GM12801 (cell line): ENCODE measurements around the gene MALSU1.

Source experiments
- CTCF ChIP-seq: IDR thresholded peaks from one replicate; pipeline ENCODE4 v1.5.1; 2011; ENCODE audit warnings: control low read depth; ENCODE audit not compliant: insufficient read length; ENCODE audit errors: extremely low read depth

The MALSU1 gene

GRCh38 chr7:23276947-23277346, 22.2 kb upstream of the MALSU1 start:
- TF ChIP-seq CTCF = no peak

- no peak for TF ChIP-seq CTCF
These were observed 21.7 kb upstream of the MALSU1 start for GRCh38 chr7:23277359-23277989.

- no peak for TF ChIP-seq CTCF
These were observed 19.2 kb upstream of the MALSU1 start for GRCh38 chr7:23279819-23280525.

- TF ChIP-seq CTCF = no peak
These were observed 16.1 kb upstream of the MALSU1 start for GRCh38 chr7:23283086-23283485.

GRCh38 chr7:23284871-23285270, 14.3 kb upstream of the MALSU1 start:
- no peak for TF ChIP-seq CTCF

- TF ChIP-seq CTCF = no peak
These were observed 13.2 kb upstream of the MALSU1 start for GRCh38 chr7:23285657-23286646.

- TF ChIP-seq CTCF = no peak
These were observed 11.5 kb upstream of the MALSU1 start for GRCh38 chr7:23287612-23288011.
